Measurements from ENCODE around the gene DCXR. TPM values are rescaled to one million over a fixed set of nuclear protein-coding genes. Genes with fewer than 3 reads are reported as not detected.

The DCXR gene
- total RNA-seq, 2 experiments from 2014 or later = 132 to 147 TPM

DNA sequence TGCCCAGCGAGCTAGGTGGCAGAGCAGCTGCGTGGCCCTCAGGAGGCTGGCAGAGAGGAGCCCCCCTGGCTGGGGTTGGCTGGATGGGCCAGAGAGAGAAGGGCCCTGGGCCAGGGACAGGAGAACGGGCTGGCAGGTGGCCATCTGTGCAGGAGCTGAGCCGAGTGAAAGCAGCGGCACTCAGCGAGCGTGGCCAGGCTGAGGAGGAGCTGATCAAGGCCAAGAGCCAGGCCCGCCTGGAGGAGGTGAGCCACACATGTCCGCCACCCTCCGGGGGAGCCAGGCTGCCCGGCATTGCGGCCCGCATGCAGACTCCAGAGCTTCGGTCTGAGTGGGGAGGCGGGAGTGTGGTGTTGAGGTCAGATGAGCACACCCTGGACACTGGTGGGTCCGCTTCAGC is 8.1 kb downstream of the DCXR start:
- intact Hi-C loops (cut with micrococcal nuclease; ENCODE audit: unreplicated experiment) = no loop called here
- BruUV-seq (replicated peaks) = no TSS peak
- H3K36me3 ChIP-seq (ENCODE audit: insufficient read depth, low read length) = no peaks in the 10 kb centered on the region
- no peak overlapping the region for H3K27ac ChIP-seq (ENCODE audit: low read depth, low read length, poor library complexity, severe bottlenecking)
- POLR2A ChIA-PET = interaction anchor here (1.2 kb wide), 1 partner anchor 135 kb away, joined by 3 read pairs; no protein-coding TSS in a partner anchor
- TF ChIP-seq EZH2phosphoT487 (IDR thresholded peaks at IDR 0.05; ENCODE audit: borderline replicate concordance, low read depth, low read length) = no peak
- TF ChIP-seq, protein P1, sequence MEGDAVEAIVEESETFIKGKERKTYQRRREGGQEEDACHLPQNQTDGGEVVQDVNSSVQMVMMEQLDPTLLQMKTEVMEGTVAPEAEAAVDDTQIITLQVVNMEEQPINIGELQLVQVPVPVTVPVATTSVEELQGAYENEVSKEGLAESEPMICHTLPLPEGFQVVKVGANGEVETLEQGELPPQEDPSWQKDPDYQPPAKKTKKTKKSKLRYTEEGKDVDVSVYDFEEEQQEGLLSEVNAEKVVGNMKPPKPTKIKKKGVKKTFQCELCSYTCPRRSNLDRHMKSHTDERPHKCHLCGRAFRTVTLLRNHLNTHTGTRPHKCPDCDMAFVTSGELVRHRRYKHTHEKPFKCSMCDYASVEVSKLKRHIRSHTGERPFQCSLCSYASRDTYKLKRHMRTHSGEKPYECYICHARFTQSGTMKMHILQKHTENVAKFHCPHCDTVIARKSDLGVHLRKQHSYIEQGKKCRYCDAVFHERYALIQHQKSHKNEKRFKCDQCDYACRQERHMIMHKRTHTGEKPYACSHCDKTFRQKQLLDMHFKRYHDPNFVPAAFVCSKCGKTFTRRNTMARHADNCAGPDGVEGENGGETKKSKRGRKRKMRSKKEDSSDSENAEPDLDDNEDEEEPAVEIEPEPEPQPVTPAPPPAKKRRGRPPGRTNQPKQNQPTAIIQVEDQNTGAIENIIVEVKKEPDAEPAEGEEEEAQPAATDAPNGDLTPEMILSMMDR (conservative IDR thresholded peaks at IDR 0.05; ENCODE audit: low read length) = no peak
- CTCF ChIA-PET (ENCODE audit: unreplicated experiment) = no interaction called here
- no peaks in the 10 kb centered on the region for H3K79me2 ChIP-seq (ENCODE audit: insufficient read depth, low read depth, low read length)
- H3K4me1 ChIP-seq (ENCODE audit: insufficient read depth, low read length, poor library complexity, severe bottlenecking) = peaks cover 14% of the 10 kb centered on the region
- DNase-seq (ENCODE audit: low spot score) = no peak
- no peak overlapping the region for H3K4me2 ChIP-seq (ENCODE audit: low read length)
- no peak overlapping the region for H2AFZ ChIP-seq (ENCODE audit: low read length)
- no peaks in the 10 kb centered on the region for H3K9me2 ChIP-seq (ENCODE audit: insufficient read depth, low read length)
- H4K20me1 ChIP-seq (ENCODE audit: insufficient read depth, low read length) = no peaks in the 10 kb centered on the region
- no peak overlapping the region for H3K4me3 ChIP-seq (ENCODE audit: low read depth, low read length, poor library complexity, severe bottlenecking)
- H3K9me3 ChIP-seq (ENCODE audit: low read length) = no peaks in the 10 kb centered on the region

DNA sequence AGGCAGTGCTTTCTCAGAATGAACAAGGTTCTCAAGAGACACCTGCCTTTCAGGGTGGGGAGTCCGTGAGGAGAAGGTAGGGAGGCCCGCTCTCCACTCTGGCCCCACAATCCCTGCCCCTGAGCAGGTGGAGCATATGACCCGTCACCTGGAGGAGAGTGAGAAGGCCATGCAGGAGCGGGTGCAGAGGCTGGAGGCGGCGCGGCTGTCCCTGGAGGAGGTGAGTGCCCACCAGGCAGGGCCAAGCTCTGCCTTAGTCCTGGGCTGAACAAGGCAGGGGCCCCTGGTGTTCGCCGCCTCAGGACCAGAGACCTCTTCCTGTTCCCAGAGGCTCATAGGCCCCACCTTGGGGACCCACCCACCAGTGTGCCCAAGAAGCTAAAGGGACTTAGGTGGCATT is 8.5 kb downstream of the DCXR start:
- no TSS peak for BruUV-seq (replicated peaks)
- Histone ChIP-seq H4K20me1 (ENCODE audit: insufficient read depth, low read length) (no peaks in the 10 kb centered on the region), H2AFZ (ENCODE audit: low read length) (no peak overlapping the region), H3K4me1 (ENCODE audit: insufficient read depth, low read length, poor library complexity, severe bottlenecking) (peaks cover 18% of the 10 kb centered on the region), H3K4me2 (ENCODE audit: low read length) (no peak overlapping the region), H3K27ac (ENCODE audit: low read depth, low read length, poor library complexity, severe bottlenecking) (no peak overlapping the region), H3K79me2 (ENCODE audit: insufficient read depth, low read depth, low read length) (no peaks in the 10 kb centered on the region), H3K36me3 (ENCODE audit: insufficient read depth, low read length) (no peaks in the 10 kb centered on the region), H3K9me3 (ENCODE audit: low read length) (no peaks in the 10 kb centered on the region), H3K4me3 (ENCODE audit: low read depth, low read length, poor library complexity, severe bottlenecking) (no peak overlapping the region), H3K9me2 (ENCODE audit: insufficient read depth, low read length) (no peaks in the 10 kb centered on the region)
- no peak for DNase-seq (ENCODE audit: low spot score)
- intact Hi-C loops (cut with micrococcal nuclease; ENCODE audit: unreplicated experiment) = no loop called here
- ChIA-PET CTCF (ENCODE audit: unreplicated experiment) (no interaction called here), POLR2A (no interaction called here)
- TF ChIP-seq EZH2phosphoT487 (IDR thresholded peaks at IDR 0.05; ENCODE audit: borderline replicate concordance, low read depth, low read length) = no peak
- TF ChIP-seq, protein P1 (conservative IDR thresholded peaks at IDR 0.05; ENCODE audit: low read length) = no peak

DNA sequence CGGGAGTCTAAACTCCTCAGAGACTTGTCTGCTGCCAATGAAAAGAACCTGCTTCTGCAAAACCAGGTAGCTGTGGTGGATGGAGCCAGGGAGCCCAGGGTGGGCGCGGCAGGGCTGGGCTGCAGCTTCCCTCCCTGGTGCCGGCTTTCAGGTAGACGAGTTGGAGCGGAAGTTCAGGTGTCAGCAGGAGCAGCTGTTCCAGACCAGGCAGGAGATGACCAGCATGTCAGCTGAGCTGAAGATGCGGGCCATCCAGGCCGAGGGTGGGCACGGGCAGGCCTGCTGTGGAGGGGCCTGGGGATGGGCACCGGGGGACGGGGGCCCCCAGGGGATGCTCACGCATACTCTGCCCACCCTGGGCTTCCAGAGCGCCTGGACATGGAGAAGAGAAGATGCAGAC is 9.3 kb downstream of the DCXR start:
- H3K4me1 ChIP-seq (ENCODE audit: insufficient read depth, low read length, poor library complexity, severe bottlenecking) = peaks cover 20% of the 10 kb centered on the region
- TF ChIP-seq, protein P1 (conservative IDR thresholded peaks at IDR 0.05; ENCODE audit: low read length) = no peak
- no peak for TF ChIP-seq EZH2phosphoT487 (IDR thresholded peaks at IDR 0.05; ENCODE audit: borderline replicate concordance, low read depth, low read length)
- H3K27ac ChIP-seq (ENCODE audit: low read depth, low read length, poor library complexity, severe bottlenecking) = no peak overlapping the region
- H3K4me3 ChIP-seq (ENCODE audit: low read depth, low read length, poor library complexity, severe bottlenecking) = no peak overlapping the region
- no peak overlapping the region for H3K4me2 ChIP-seq (ENCODE audit: low read length)
- no peaks in the 10 kb centered on the region for H3K79me2 ChIP-seq (ENCODE audit: insufficient read depth, low read depth, low read length)
- intact Hi-C loops (cut with micrococcal nuclease; ENCODE audit: unreplicated experiment) = no loop called here
- CTCF ChIA-PET (ENCODE audit: unreplicated experiment) = no interaction called here
- no peaks in the 10 kb centered on the region for H3K9me3 ChIP-seq (ENCODE audit: low read length)
- DNase-seq (ENCODE audit: low spot score) = no peak
- no TSS peak for BruUV-seq (replicated peaks)
- no peaks in the 10 kb centered on the region for H3K36me3 ChIP-seq (ENCODE audit: insufficient read depth, low read length)
- no peaks in the 10 kb centered on the region for H4K20me1 ChIP-seq (ENCODE audit: insufficient read depth, low read length)
- POLR2A ChIA-PET = no interaction called here
- H2AFZ ChIP-seq (ENCODE audit: low read length) = no peak overlapping the region
- H3K9me2 ChIP-seq (ENCODE audit: insufficient read depth, low read length) = no peaks in the 10 kb centered on the region

All from OCI-LY7 (cell line).